HCT116 (cell line): ENCODE results near the gene CREB3L4. TPM values are rescaled to one million over a fixed set of nuclear protein-coding genes. Genes with fewer than 3 reads are reported as not detected.

Experiments used
- ATAC-seq: fragments of 200-7000 bp; cut with Tn5 transposase; 2 replicates; pipeline ENCODE4 v1.9.1; 2020; ENCODE audit warnings: mild to moderate bottlenecking, moderate library complexity
- Bru-seq: library from RNA; stranded (reverse); fragments of 400-500 nt; gene quantifications from one replicate; lab custom pipeline; 2021; lab: Mats Ljungman, UMichigan
- BruChase-seq, 2 experiments: library from RNA; stranded (reverse); fragments of 400-500 nt; gene quantifications; one replicate each; lab custom pipeline; 2021; lab: Mats Ljungman, UMichigan
- BruUV-seq: library from RNA; stranded (reverse); fragments of 400-500 nt; replicated peaks from 2 replicates; lab custom pipeline; 2021; lab: Mats Ljungman, UMichigan
- CTCF ChIA-PET: fragments of 300-600 bp; sonication (Branson Sonifier 250); formaldehyde crosslinking; loops from one replicate; lab custom pipeline; 2021; ENCODE audit warnings: antibody characterized with exemption; lab: Charles Lee
- POLR2A ChIA-PET: fragments of 300-600, 350-600 bp; sonication (Branson Sonifier 250); formaldehyde crosslinking; loops from one replicate; lab custom pipeline; 2021; ENCODE audit warnings: antibody characterized with exemption; lab: Charles Lee
- RAD21 ChIA-PET, 2 experiments: fragments of 300-600 bp; sonication (Branson Sonifier 250); formaldehyde crosslinking; loops; one replicate each; lab custom pipeline; 2023; ENCODE audit warnings: low total read pairs in 2 of 2; ENCODE audit not compliant: uncharacterized antibody in 2 of 2, unreplicated experiment in 2 of 2, low non-redundant PET in 1 of 2; lab: Charles Lee
- DNase-seq: peaks from one replicate; pipeline ENCODE4 v3.0.0-alpha.2; 2010; ENCODE audit warnings: low read depth, low spot score
- H2AFZ ChIP-seq: fragments of 200-600 bp; shearing (Covaris generic), sonication (generic); 2 replicates; pipeline ENCODE4 v1.6.1; 2017; ENCODE audit warnings: low read depth, mixed run types, mixed read lengths, antibody characterized with exemption, low read length; ENCODE audit not compliant: poor library complexity, severe bottlenecking
- H3K27ac ChIP-seq: 2 replicates; pipeline ENCODE4 v1.5.1; 2012; ENCODE audit warnings: low read depth, low read length
- H3K27me3 ChIP-seq: fragments of 200-600 bp; sonication (generic); 2 replicates; pipeline ENCODE4 v1.6.1; 2016; ENCODE audit warnings: mixed run types, low read length, mixed read lengths; ENCODE audit not compliant: insufficient read depth
- H3K36me3 ChIP-seq, 2 experiments: fragments of 200-500 bp in 1 of 2; fragments of 200-600 bp in 1 of 2; sonication (Bioruptor generic) in 1 of 2; sonication (generic) in 1 of 2; 2 replicates each; pipeline versions ENCODE4 v1.5.1 to v1.6.1; 2014 to 2016; ENCODE audit warnings: low read length in 2 of 2, inconsistent platforms in 1 of 2, mixed read lengths in 1 of 2, mixed run types in 1 of 2; ENCODE audit not compliant: insufficient read depth in 2 of 2, control insufficient read depth in 1 of 2
- H3K4me1 ChIP-seq, 2 experiments: fragments of 200-600 bp in 1 of 2; sonication (generic) in 1 of 2; 2 replicates each; pipeline versions ENCODE4 v1.5.1 to v1.6.1; 2012 to 2017; ENCODE audit warnings: low read length in 2 of 2, inconsistent platforms in 1 of 2, mild to moderate bottlenecking in 1 of 2, mixed read lengths in 1 of 2, mixed run types in 1 of 2, moderate library complexity in 1 of 2; ENCODE audit not compliant: insufficient read depth in 2 of 2, control insufficient read depth in 1 of 2
- H3K4me2 ChIP-seq: fragments of 200-600 bp; sonication (generic); 2 replicates; pipeline ENCODE4 v1.6.1; 2017; ENCODE audit warnings: mixed run types, low read length, mixed read lengths
- H3K4me3 ChIP-seq, 2 experiments: fragments of 200-600 bp in 1 of 2; sonication (generic) in 1 of 2; replicated peaks in 1 of 2; 2 replicates each; pipeline ENCODE4 v1.5.1; 2011 to 2016; ENCODE audit warnings: low read length in 2 of 2, control low read depth in 1 of 2, low read depth in 1 of 2, mild to moderate bottlenecking in 1 of 2, mixed read lengths in 1 of 2, mixed run types in 1 of 2
- H3K79me2 ChIP-seq: fragments of 200-600 bp; sonication (generic); 2 replicates; pipeline ENCODE4 v1.6.1; 2017; ENCODE audit warnings: mild to moderate bottlenecking, mixed run types, low read length, moderate library complexity, mixed read lengths; ENCODE audit not compliant: insufficient read depth
- H3K9ac ChIP-seq: fragments of 200-600 bp; sonication (generic); 2 replicates; pipeline ENCODE4 v1.6.1; 2016; ENCODE audit warnings: low read length, mixed read lengths
- H3K9me2 ChIP-seq: fragments of 200-600 bp; sonication (generic), shearing (Covaris generic); 2 replicates; pipeline ENCODE4 v1.6.1; 2017; ENCODE audit warnings: mixed run types, mild to moderate bottlenecking, moderate library complexity; ENCODE audit not compliant: insufficient read depth
- H3K9me3 ChIP-seq, 2 experiments: fragments of 200-500 bp in 1 of 2; fragments of 200-600 bp in 1 of 2; sonication (Bioruptor generic) in 1 of 2; sonication (generic) in 1 of 2; 2 replicates each; pipeline ENCODE4 v1.6.1; 2014 to 2017; ENCODE audit warnings: low read length in 2 of 2, mixed read lengths in 2 of 2, inconsistent platforms in 1 of 2, low read depth in 1 of 2, mild to moderate bottlenecking in 1 of 2, mixed run types in 1 of 2, moderate library complexity in 1 of 2; ENCODE audit not compliant: control insufficient read depth in 1 of 2, insufficient read depth in 1 of 2
- H4K20me1 ChIP-seq: fragments of 200-600 bp; sonication (generic), shearing (Covaris generic); 2 replicates; pipeline ENCODE4 v1.6.1; 2017; ENCODE audit warnings: mixed run types, mild to moderate bottlenecking, moderate library complexity; ENCODE audit not compliant: insufficient read depth
- CBX3 ChIP-seq: IDR thresholded peaks from 2 replicates; pipeline ENCODE4 v1.6.1; 2012; ENCODE audit warnings: low read depth
- ELF1 ChIP-seq: IDR thresholded peaks from 2 replicates; pipeline ENCODE4 v1.6.1; 2012; ENCODE audit warnings: low read depth, borderline replicate concordance
- EZH2 ChIP-seq: fragments of 200-600 bp; sonication (generic); IDR thresholded peaks from 2 replicates; pipeline ENCODE4 v1.6.1; 2017; ENCODE audit warnings: antibody characterized with exemption, mixed run types
- FOSL1 ChIP-seq: IDR thresholded peaks from 2 replicates; pipeline ENCODE4 v1.6.1; 2012; ENCODE audit warnings: low read depth
- POLR2A ChIP-seq: IDR thresholded peaks from 2 replicates; pipeline ENCODE4 v1.7.0; 2011; ENCODE audit warnings: borderline replicate concordance; ENCODE audit not compliant: insufficient read depth, insufficient read length; ENCODE audit errors: extremely low read depth
- SP1 ChIP-seq: IDR thresholded peaks from 2 replicates; pipeline ENCODE4 v1.6.1; 2012; ENCODE audit warnings: low read depth
- TCF7L2 ChIP-seq: IDR thresholded peaks from 2 replicates; pipeline ENCODE4 v1.7.0; 2011; ENCODE audit warnings: borderline replicate concordance, inconsistent platforms; ENCODE audit not compliant: insufficient read depth, insufficient read length; ENCODE audit errors: extremely low read depth
- YY1 ChIP-seq: IDR thresholded peaks from 2 replicates; pipeline ENCODE4 v1.6.1; 2011; ENCODE audit warnings: low read length, low read depth, moderate library complexity, mild to moderate bottlenecking; ENCODE audit not compliant: insufficient replicate concordance; ENCODE audit errors: extremely low read depth
- ZFX ChIP-seq: fragments of 450-650 bp; IDR thresholded peaks from 2 replicates; pipeline ENCODE4 v1.6.1; 2017
- intact Hi-C: fragments of 100-400 bp; cut with micrococcal nuclease; formaldehyde crosslinking; loops from 2 replicates; pipeline ENCODE4 v1.10.0; 2022
- long read RNA-seq: library from polyadenylated mRNA; unstranded; transcript quantifications from one replicate; pipeline ENCODE4 v2.0.0, GENCODE V29; 2021; ENCODE audit not compliant: unreplicated experiment
- polyA plus RNA-seq: library from polyadenylated mRNA; unstranded; fragments of >200 nt; gene quantifications from 2 replicates; pipeline ENCODE4 v1.2.1, GENCODE V29; 2012; ENCODE audit warnings: missing spikeins
- total RNA-seq: library from RNA; stranded (reverse); gene quantifications from one replicate; pipeline ENCODE4 v1.2.1, GENCODE V29; 2021; ENCODE audit not compliant: unreplicated experiment
- TF ChIP-seq, protein P1 (sequence below): IDR thresholded peaks from 2 replicates; pipeline ENCODE4 v1.6.1; 2012
- TF ChIP-seq, protein P2 (sequence below): IDR thresholded peaks from 2 replicates; pipeline ENCODE4 v1.6.1; 2012; ENCODE audit warnings: low read depth
- TF ChIP-seq, protein P3 (sequence below): IDR thresholded peaks from 2 replicates; pipeline ENCODE4 v1.6.1; 2011; ENCODE audit warnings: mild to moderate bottlenecking, low read length, moderate library complexity; ENCODE audit not compliant: insufficient replicate concordance; ENCODE audit errors: extremely low read depth

Gene CREB3L4, protein sequence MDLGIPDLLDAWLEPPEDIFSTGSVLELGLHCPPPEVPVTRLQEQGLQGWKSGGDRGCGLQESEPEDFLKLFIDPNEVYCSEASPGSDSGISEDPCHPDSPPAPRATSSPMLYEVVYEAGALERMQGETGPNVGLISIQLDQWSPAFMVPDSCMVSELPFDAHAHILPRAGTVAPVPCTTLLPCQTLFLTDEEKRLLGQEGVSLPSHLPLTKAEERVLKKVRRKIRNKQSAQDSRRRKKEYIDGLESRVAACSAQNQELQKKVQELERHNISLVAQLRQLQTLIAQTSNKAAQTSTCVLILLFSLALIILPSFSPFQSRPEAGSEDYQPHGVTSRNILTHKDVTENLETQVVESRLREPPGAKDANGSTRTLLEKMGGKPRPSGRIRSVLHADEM
- 15.3 TPM for total RNA-seq
- 17.8 and 19.1 TPM in 2 replicates for polyA plus RNA-seq
- Bru-seq, nascent RNA = percentile 51 among the genes with signal in this experiment
- BruChase-seq, experiment 1, labeled RNA remaining after a 6-hour chase = percentile 49 among the genes with signal in this experiment
- BruChase-seq, experiment 2, labeled RNA remaining after a 2-hour chase = percentile 55 among the genes with signal in this experiment
- long read RNA-seq, partial matches to known transcripts = 2 of 24 reads
- long read RNA-seq, other reads (novel, unspliced or antisense) = 17 of 24 reads

DNA sequence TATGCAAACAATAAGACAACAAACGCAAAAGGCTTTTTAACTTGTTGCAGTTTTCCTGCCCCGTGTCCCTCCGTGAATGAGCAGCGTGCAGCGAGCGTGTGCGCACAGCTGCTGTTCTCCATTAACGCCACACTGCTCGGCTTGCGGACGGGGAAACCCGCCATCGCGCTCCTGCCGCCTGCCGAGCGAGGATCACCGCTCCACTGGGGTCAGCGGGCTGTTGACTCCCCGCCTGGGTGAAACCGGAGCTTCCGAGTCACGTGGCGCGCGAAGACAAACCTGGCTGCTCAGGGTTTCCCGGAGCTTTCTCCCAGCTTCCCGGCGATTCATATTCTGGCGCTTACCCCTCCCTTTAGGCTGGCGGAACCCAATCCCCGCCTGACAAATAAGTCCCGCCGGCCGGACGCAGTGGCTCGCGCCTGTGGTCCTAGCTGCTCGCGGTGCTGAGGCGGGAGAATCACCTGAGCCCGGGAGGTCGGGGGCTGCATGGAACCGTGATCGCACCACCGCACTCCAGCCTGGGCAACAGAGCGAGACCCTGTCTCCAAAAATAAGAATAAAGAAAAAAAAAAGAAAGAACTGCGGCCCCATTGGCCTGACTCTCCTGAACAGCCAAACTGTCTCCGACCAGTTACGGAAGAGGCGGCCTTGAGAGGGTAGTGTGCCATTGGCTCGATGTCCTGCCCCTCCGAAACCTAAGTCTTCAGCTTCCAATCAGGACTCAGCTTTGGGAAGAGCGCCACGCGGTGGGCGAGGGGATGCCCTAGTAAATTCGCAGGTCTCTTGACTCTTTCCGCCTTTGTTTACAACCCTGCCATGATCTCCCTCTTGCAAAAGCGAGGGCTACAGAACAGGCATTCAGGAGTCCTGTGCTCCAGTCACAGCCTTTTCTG lies at the start of gene CREB3L4:
TSS of gene CREB3L4 (plus strand) at position 796 of the 893 bp plus-strand sequence. CDS start 624 bp downstream, outside the sequence.
- Histone ChIP-seq H3K4me1 (peaks cover 21 to 50% of the 10 kb centered on the region in 2 experiments), H3K4me3 (peak within 1 kb of the TSS; percentile 68 to 79), H3K27ac (peak within 1 kb of the TSS; percentile 90), H3K36me3 (no peaks in the 10 kb centered on the region), H3K9me2 (no peaks in the 10 kb centered on the region), H3K79me2 (peaks cover 16% of the 10 kb centered on the region), H4K20me1 (no peaks in the 10 kb centered on the region), H3K9me3 (no peaks in the 10 kb centered on the region), H2AFZ (peak within 1 kb of the TSS; percentile 74), H3K27me3 (no peaks in the 10 kb centered on the region), H3K9ac (peak within 1 kb of the TSS; percentile 94), H3K4me2 (peak within 1 kb of the TSS; percentile 97)
- BruUV-seq = TSS peak; percentile 29
- ATAC-seq (peak; percentile 75), DNase-seq (peak; percentile 98)
- ChIA-PET CTCF (interaction anchor here (1.1 to 2.5 kb wide), 7 partner anchors 9 to 169 kb away, joined by 4 to 14 read pairs (median 7); partner anchors contain the start of genes CRTC2, DENND4B, GATAD2B and JTB), POLR2A (interaction anchor here (0.6 to 3.3 kb wide), 13 partner anchors 8 to 354 kb away, joined by 3 to 38 read pairs (median 5); partner anchors contain the start of genes CHTOP, CRTC2, DENND4B and JTB), RAD21 (interaction anchor here in 1 of 2 experiments (1.1 kb wide), 1 partner anchor 9 kb away, joined by 3 read pairs; no protein-coding TSS in a partner anchor)
- intact Hi-C loops = loop anchor here (5.0 kb wide), 1 partner anchor 170 kb away; no protein-coding TSS in a partner anchor
- no peak; the same call in 1 of the 2 replicates for TF ChIP-seq ZFX
- TF ChIP-seq POLR2A = peak; percentile 91
- TF ChIP-seq CBX3 = no peak
- TF ChIP-seq, protein P1, sequence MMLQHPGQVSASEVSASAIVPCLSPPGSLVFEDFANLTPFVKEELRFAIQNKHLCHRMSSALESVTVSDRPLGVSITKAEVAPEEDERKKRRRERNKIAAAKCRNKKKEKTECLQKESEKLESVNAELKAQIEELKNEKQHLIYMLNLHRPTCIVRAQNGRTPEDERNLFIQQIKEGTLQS = no peak
- TF ChIP-seq, protein P2, sequence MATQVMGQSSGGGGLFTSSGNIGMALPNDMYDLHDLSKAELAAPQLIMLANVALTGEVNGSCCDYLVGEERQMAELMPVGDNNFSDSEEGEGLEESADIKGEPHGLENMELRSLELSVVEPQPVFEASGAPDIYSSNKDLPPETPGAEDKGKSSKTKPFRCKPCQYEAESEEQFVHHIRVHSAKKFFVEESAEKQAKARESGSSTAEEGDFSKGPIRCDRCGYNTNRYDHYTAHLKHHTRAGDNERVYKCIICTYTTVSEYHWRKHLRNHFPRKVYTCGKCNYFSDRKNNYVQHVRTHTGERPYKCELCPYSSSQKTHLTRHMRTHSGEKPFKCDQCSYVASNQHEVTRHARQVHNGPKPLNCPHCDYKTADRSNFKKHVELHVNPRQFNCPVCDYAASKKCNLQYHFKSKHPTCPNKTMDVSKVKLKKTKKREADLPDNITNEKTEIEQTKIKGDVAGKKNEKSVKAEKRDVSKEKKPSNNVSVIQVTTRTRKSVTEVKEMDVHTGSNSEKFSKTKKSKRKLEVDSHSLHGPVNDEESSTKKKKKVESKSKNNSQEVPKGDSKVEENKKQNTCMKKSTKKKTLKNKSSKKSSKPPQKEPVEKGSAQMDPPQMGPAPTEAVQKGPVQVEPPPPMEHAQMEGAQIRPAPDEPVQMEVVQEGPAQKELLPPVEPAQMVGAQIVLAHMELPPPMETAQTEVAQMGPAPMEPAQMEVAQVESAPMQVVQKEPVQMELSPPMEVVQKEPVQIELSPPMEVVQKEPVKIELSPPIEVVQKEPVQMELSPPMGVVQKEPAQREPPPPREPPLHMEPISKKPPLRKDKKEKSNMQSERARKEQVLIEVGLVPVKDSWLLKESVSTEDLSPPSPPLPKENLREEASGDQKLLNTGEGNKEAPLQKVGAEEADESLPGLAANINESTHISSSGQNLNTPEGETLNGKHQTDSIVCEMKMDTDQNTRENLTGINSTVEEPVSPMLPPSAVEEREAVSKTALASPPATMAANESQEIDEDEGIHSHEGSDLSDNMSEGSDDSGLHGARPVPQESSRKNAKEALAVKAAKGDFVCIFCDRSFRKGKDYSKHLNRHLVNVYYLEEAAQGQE = no peak
- no peak for TF ChIP-seq ELF1
- TF ChIP-seq, protein P3, sequence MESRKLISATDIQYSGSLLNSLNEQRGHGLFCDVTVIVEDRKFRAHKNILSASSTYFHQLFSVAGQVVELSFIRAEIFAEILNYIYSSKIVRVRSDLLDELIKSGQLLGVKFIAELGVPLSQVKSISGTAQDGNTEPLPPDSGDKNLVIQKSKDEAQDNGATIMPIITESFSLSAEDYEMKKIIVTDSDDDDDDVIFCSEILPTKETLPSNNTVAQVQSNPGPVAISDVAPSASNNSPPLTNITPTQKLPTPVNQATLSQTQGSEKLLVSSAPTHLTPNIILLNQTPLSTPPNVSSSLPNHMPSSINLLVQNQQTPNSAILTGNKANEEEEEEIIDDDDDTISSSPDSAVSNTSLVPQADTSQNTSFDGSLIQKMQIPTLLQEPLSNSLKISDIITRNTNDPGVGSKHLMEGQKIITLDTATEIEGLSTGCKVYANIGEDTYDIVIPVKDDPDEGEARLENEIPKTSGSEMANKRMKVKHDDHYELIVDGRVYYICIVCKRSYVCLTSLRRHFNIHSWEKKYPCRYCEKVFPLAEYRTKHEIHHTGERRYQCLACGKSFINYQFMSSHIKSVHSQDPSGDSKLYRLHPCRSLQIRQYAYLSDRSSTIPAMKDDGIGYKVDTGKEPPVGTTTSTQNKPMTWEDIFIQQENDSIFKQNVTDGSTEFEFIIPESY = no peak
- no peak for TF ChIP-seq FOSL1
- TF ChIP-seq TCF7L2 = no peak
- no peak for TF ChIP-seq SP1
- no peak for TF ChIP-seq EZH2
- peak; percentile 65 for TF ChIP-seq YY1
